ENCODE results near the gene SLC35F4.

SLC35F4 gene

GRCh38 chr14:57847706-57848105 lies 18.2 kb downstream of the SLC35F4 start:
- DNase-seq = no peak

- no peak for DNase-seq
Observed at GRCh38 chr14:57847096-57847495, 18.8 kb downstream of the SLC35F4 start.

- DNase-seq = no peak
Observed at GRCh38 chr14:57846596-57846995, 19.3 kb downstream of the SLC35F4 start.

GRCh38 chr14:57845802-57846531 lies 19.9 kb downstream of the SLC35F4 start:
- DNase-seq = no peak

- DNase-seq = no peak
Observed at GRCh38 chr14:57845316-57845715, 20.6 kb downstream of the SLC35F4 start.

GRCh38 chr14:57837267-57837666 lies 28.6 kb downstream of the SLC35F4 start:
- no peak for DNase-seq

- DNase-seq = no peak
Observed at GRCh38 chr14:57835766-57836165, 30.1 kb downstream of the SLC35F4 start.

- no peak for DNase-seq
Observed at GRCh38 chr14:57834961-57835360, 30.9 kb downstream of the SLC35F4 start.

- DNase-seq = no peak
Observed at GRCh38 chr14:57834001-57834598, 31.8 kb downstream of the SLC35F4 start.

GRCh38 chr14:57833323-57833722 lies 32.6 kb downstream of the SLC35F4 start:
- no peak for DNase-seq

- DNase-seq = no peak
Observed at GRCh38 chr14:57831981-57832380, 33.9 kb downstream of the SLC35F4 start.

- DNase-seq = no peak
Observed at GRCh38 chr14:57828713-57829112, 37.2 kb downstream of the SLC35F4 start.

GRCh38 chr14:57823015-57823660 lies 42.8 kb downstream of the SLC35F4 start:
- DNase-seq = no peak

GRCh38 chr14:57822081-57822480 lies 43.8 kb downstream of the SLC35F4 start:
- no peak for DNase-seq

GRCh38 chr14:57820581-57820980 lies 45.3 kb downstream of the SLC35F4 start:
- no peak for DNase-seq

- no peak for DNase-seq
Observed at GRCh38 chr14:57818511-57818910, 47.4 kb downstream of the SLC35F4 start.

- no peak for DNase-seq
Observed at GRCh38 chr14:57816568-57817284, 49.2 kb downstream of the SLC35F4 start.

- DNase-seq = no peak
Observed at GRCh38 chr14:57814726-57815125, 51.2 kb downstream of the SLC35F4 start.

GRCh38 chr14:57812741-57813140 lies 53.2 kb downstream of the SLC35F4 start:
- no peak for DNase-seq

GRCh38 chr14:57811998-57812546 lies 53.8 kb downstream of the SLC35F4 start:
- no peak for DNase-seq

- no peak for DNase-seq
Observed at GRCh38 chr14:57809808-57810207, 56.1 kb downstream of the SLC35F4 start.

- DNase-seq = no peak
Observed at GRCh38 chr14:57797160-57797559, 68.7 kb downstream of the SLC35F4 start.

- DNase-seq = no peak
Observed at GRCh38 chr14:57796556-57796955, 69.3 kb downstream of the SLC35F4 start.

All from hematopoietic multipotent progenitor cell treated with erythropoietin and hydrocortisone succinate and interleukin-3 and kit ligand, for 8 days (in vitro differentiated cells).